ENCODE data around the gene PHC1. TPM values are rescaled to one million over a fixed set of nuclear protein-coding genes. Genes with fewer than 3 reads are reported as not detected.

The PHC1 gene
- total RNA-seq, 1 donor: 26.9 TPM

Other genes starting within 250 kb of the PHC1 start
- 8.3 TPM for gene RIMKLB, start 216.5 kb upstream of the PHC1 start, total RNA-seq
- gene A2ML1, start 91.9 kb upstream of the PHC1 start, total RNA-seq: not detected
- gene M6PR, start 35.1 kb downstream of the PHC1 start, total RNA-seq: 78.2 TPM
- 23.6 TPM for gene KLRG1, start 75.0 kb downstream of the PHC1 start, total RNA-seq
- not detected for gene A2M, start 201.4 kb downstream of the PHC1 start, total RNA-seq